ENCODE results near the gene ANO8.

ANO8 gene

DNA sequence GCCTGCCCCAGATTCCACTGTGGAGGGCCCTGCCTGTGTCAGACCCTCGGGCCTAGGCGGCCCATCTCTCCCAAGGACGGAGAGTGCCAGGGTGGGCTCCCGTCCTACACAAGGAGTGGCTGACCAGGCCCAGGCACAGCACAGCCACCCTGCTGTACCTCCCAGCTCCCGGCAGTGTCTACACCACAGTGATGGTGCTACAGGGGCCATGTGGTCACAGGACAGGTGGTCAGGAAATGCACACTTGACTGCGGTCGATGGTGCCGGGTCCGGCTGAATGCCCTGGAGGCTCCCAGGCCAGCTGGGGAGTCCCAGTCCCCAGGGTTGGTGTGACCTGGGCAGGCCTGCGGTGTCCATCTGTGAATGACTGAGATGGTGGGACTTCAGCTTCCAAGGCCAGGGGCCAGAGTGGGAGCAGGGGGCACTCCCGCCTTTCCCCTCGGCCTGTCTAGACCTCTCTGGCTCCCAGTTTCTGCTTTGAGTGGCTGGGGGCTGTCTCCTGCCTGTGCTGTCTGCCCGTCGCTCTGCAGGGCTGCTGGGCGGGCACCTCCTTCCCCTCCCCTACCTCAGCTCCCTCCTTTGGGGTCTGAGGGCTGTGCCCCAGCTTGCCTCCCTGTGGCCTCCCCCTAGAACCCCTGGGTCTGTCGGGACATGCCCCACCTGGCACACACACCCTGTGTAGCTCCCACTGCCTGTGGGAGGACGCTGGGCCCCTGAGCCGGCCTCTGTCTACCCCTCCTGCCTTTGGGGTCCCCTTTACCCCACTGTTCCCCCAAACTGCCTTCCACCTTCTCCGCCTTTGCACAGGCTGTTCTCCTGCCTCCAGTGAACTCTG, 12.8 kb downstream of the ANO8 start:
- DNase-seq (ENCODE audit: extremely low spot score): no peak
- TF ChIP-seq, protein P1, sequence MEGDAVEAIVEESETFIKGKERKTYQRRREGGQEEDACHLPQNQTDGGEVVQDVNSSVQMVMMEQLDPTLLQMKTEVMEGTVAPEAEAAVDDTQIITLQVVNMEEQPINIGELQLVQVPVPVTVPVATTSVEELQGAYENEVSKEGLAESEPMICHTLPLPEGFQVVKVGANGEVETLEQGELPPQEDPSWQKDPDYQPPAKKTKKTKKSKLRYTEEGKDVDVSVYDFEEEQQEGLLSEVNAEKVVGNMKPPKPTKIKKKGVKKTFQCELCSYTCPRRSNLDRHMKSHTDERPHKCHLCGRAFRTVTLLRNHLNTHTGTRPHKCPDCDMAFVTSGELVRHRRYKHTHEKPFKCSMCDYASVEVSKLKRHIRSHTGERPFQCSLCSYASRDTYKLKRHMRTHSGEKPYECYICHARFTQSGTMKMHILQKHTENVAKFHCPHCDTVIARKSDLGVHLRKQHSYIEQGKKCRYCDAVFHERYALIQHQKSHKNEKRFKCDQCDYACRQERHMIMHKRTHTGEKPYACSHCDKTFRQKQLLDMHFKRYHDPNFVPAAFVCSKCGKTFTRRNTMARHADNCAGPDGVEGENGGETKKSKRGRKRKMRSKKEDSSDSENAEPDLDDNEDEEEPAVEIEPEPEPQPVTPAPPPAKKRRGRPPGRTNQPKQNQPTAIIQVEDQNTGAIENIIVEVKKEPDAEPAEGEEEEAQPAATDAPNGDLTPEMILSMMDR (IDR thresholded peaks at IDR 0.05; ENCODE audit: control extremely low read depth, extremely low read depth, low read depth, missing control alignments): no peak
- ChIA-PET CTCF (interaction anchor here (0.9 to 1.5 kb wide), 4 partner anchors 10 to 62 kb away, joined by 3 to 4 read pairs (median 3); partner anchors contain the start of gene MRPL34), POLR2A (interaction anchor here (0.9 to 1.2 kb wide), 2 partner anchors 10 to 13 kb away, joined by 4 read pairs; partner anchors contain the start of gene DDA1)

DNA sequence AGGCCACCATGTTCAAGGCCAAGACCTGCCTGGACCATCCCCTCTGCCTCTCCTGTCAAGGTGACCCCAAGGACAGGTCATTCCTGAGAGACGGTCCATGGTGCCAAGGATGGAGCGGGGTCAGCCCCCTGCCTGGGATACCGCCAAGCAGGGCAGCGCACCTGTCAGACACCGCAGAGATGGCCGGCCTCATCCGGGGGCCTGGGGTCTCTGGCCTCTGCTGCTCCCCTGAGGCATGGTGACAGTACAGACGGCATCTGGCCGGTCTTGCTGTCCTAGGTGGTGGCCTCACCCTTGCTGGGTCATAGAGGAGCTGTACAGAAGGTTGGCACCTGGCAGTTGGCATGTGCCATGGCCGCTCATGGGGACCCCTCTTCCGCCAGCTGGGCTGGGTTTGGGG, 14.2 kb downstream of the ANO8 start:
- ChIA-PET CTCF (interaction anchor here (1.0 to 1.5 kb wide), 2 partner anchors 15 to 27 kb away, joined by 3 read pairs; partner anchors contain the start of gene MRPL34), POLR2A (interaction anchor here (0.5 to 1.0 kb wide), 2 partner anchors 14 to 23 kb away, joined by 3 read pairs; partner anchors contain the start of gene ANO8)
- TF ChIP-seq, protein P1 (IDR thresholded peaks at IDR 0.05; ENCODE audit: control extremely low read depth, extremely low read depth, low read depth, missing control alignments): no peak
- DNase-seq (ENCODE audit: extremely low spot score): no peak

DNA sequence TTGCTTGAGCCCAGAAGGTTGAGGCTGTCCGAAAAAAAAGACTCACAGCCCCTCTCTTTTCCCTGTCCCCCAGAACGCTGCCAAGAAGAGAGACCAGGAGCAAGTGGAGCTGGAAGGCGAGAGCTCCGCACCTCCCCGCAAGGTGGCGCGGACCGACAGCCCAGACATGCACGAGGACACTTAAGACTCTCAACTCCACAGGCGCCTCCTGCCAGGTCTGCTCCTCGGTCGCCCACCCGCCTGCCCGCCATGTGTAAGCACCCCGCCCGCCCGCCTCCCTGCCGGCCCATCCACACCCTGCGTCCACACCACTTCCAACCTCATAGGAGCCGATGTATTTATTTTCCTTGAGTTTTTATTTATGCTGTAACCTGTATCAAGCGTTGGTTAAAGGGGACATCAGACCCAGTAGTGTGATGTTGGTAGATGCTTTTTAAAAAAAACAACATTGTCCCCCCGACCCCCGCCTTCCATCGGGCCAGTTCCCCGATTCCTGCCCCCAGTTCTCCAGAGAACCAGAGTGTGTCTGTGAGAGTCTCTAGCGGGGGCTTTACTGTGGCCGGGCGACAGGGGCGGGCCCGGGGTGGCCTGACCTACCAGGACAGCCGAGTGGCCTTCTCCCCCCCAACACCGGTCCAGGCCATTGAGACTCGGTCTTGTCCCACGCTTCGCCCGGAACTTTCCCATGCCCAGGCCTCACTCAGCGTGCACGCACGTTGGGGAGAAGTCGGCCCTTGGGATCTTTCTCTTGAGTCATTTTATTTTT, 15.0 kb downstream of the ANO8 start:
- POLR2A ChIA-PET: no interaction called here

DNA sequence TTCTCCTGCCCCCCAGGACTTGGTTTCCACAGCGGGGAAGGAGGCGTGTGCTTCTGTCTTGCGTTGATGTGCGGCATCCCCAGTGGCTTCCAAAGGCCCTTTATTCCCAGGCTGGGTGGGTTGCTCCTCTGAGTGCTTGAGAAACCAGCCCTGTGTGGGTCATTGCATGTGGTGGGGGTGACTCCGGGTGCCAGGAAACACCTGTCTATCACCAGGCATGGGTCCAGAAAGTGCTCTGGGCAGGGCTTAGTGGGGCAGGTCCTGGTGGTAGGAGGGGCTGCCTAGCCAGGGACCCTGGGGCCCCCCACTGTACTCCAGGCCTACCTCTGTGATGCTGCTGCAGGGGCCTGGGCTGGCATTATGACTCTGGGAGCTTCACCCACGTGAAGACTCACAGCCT, 15.7 kb downstream of the ANO8 start:
- TF ChIP-seq, protein P1 (IDR thresholded peaks at IDR 0.05; ENCODE audit: control extremely low read depth, extremely low read depth, low read depth, missing control alignments): no peak
- ChIA-PET POLR2A (no interaction called here), CTCF (no interaction called here)
- DNase-seq (ENCODE audit: extremely low spot score): no peak

More for the DNA sequence above, 15.0 kb downstream of the ANO8 start:
- no peak for DNase-seq (ENCODE audit: extremely low spot score)
- TF ChIP-seq, protein P1 (IDR thresholded peaks at IDR 0.05; ENCODE audit: control extremely low read depth, extremely low read depth, low read depth, missing control alignments): no peak
- CTCF ChIA-PET: no interaction called here

DNA sequence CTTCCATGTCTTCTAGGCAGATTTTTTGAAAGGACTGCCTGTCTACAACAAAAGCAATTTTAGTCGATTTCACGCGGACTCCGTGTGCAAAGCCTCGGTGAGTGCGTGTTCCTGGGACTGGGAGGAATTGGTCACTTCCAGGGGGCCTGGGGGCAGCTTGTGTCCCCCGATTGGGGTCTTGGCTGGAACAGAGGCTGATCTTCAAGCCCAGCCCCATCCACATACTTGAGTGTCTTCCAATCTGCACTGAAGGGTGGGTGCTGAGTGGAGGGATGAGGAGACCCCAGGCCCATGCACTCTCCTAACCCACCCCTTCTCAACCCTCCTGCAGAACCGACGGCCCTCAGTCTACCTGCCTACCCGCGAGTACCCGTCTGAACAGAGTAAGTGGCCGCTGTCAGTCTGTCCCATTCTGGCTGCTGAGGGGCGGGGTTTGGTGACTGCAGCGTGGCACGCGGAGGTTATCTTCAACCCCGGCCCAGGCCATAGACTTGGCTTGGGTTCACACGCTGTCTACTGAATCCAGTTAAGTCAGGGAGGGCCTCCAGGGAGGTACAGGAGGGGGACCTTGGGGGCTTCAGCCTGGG, 20.6 kb downstream of the ANO8 start:
- TF ChIP-seq, protein P1 (IDR thresholded peaks at IDR 0.05; ENCODE audit: control extremely low read depth, extremely low read depth, low read depth, missing control alignments): no peak
- ChIA-PET POLR2A (no interaction called here), CTCF (interaction anchor here (1.6 kb wide), 1 partner anchor 8 kb away, joined by 4 read pairs; the partner anchor contains the start of gene MRPL34)

More for the DNA sequence above, 20.6 kb downstream of the ANO8 start:
- no peak for DNase-seq (ENCODE audit: extremely low spot score)
